HEK293 (cell line): ENCODE results near the gene RSPO4.

Source experiments
- CTCF ChIA-PET: fragments of 350-600 bp; formaldehyde crosslinking; extraction: SDS; loops from one replicate; lab custom pipeline; 2021; ENCODE audit warnings: antibody characterized with exemption; lab: Yijun Ruan, JAX
- POLR2A ChIA-PET: fragments of 300-600 bp; formaldehyde crosslinking; extraction: SDS; loops from one replicate; lab custom pipeline; 2020; ENCODE audit warnings: antibody characterized with exemption, inconsistent platforms; lab: Yijun Ruan, JAX
- H3K27ac ChIP-seq: fragments of 200-500 bp; sonication (Bioruptor generic); 2 replicates; pipeline ENCODE4 v1.5.1; 2014; ENCODE audit warnings: low read depth, low read length, control low read depth, inconsistent platforms; ENCODE audit errors: extremely low read depth
- H3K36me3 ChIP-seq, 2 experiments: fragments of 200-500 bp in 1 of 2; sonication (Bioruptor generic) in 1 of 2; 1 replicate in 1 of 2; 2 replicates in 1 of 2; pipeline ENCODE4 v1.5.1; 2014 to 2017; ENCODE audit warnings: inconsistent platforms in 2 of 2, low read length in 2 of 2; ENCODE audit not compliant: control insufficient read depth in 2 of 2, insufficient read depth in 1 of 2
- H3K4me1 ChIP-seq: fragments of 200-500 bp; sonication (Bioruptor generic); 2 replicates; pipeline ENCODE4 v1.5.1; 2014; ENCODE audit warnings: mild to moderate bottlenecking, low read length, inconsistent platforms; ENCODE audit not compliant: control insufficient read depth, insufficient read depth
- H3K4me3 ChIP-seq: 2 replicates; pipeline ENCODE4 v1.5.1; 2011; ENCODE audit warnings: low read depth, mild to moderate bottlenecking, control low read depth, low read length, moderate library complexity
- H3K9me3 ChIP-seq: fragments of 200-500 bp; sonication (Bioruptor generic); 2 replicates; pipeline ENCODE4 v1.5.1; 2014; ENCODE audit warnings: low read depth, low read length, inconsistent platforms; ENCODE audit not compliant: control insufficient read depth, insufficient read depth
- MZF1 ChIP-seq: fragments of 450-650 bp; formaldehyde crosslinking; IDR thresholded peaks from 2 replicates; pipeline ENCODE4 v1.5.1; 2017; ENCODE audit warnings: missing biosample characterization, missing genetic modification characterization, borderline replicate concordance
- SCRT2 ChIP-seq: fragments of 450-650 bp; formaldehyde crosslinking; IDR thresholded peaks from 2 replicates; pipeline ENCODE4 v1.5.1; 2016; ENCODE audit warnings: missing biosample characterization, missing genetic modification characterization
- SETDB1 ChIP-seq: IDR thresholded peaks from one replicate; pipeline ENCODE4 v1.6.1; 2017; ENCODE audit warnings: mild to moderate bottlenecking, low read length, moderate library complexity, mixed read lengths; ENCODE audit not compliant: insufficient read length
- ZNF10 ChIP-seq: fragments of 450-650 bp; formaldehyde crosslinking; IDR thresholded peaks from 2 replicates; pipeline ENCODE4 v1.5.1; 2017; ENCODE audit warnings: missing biosample characterization, missing genetic modification characterization
- ZNF132 ChIP-seq: fragments of 450-650 bp; formaldehyde crosslinking; IDR thresholded peaks from 2 replicates; pipeline ENCODE4 v1.5.1; 2017; ENCODE audit warnings: missing biosample characterization, missing genetic modification characterization, borderline replicate concordance
- ZNF157 ChIP-seq: fragments of 450-650 bp; formaldehyde crosslinking; IDR thresholded peaks from 2 replicates; pipeline ENCODE4 v1.5.1; 2016; ENCODE audit warnings: missing biosample characterization, missing genetic modification characterization
- ZNF211 ChIP-seq: fragments of 450-650 bp; formaldehyde crosslinking; IDR thresholded peaks from 2 replicates; pipeline ENCODE4 v1.5.1; 2016; ENCODE audit warnings: low read depth, missing biosample characterization, missing genetic modification characterization
- ZNF239 ChIP-seq: fragments of 450-650 bp; formaldehyde crosslinking; IDR thresholded peaks from 2 replicates; pipeline ENCODE4 v1.5.1; 2016; ENCODE audit warnings: missing biosample characterization, missing genetic modification characterization
- ZNF274 ChIP-seq, 2 experiments: fragments of 200-500 bp in 1 of 2; fragments of 450-650 bp in 1 of 2; sonication (Bioruptor generic) in 1 of 2; formaldehyde crosslinking in 1 of 2; IDR thresholded peaks; 2 replicates each; pipeline versions ENCODE4 v1.5.1 to v1.6.1; 2014 to 2016; ENCODE audit warnings: borderline replicate concordance in 1 of 2, inconsistent platforms in 1 of 2, low read length in 1 of 2, missing biosample characterization in 1 of 2, missing genetic modification characterization in 1 of 2
- ZNF433 ChIP-seq: fragments of 450-650 bp; formaldehyde crosslinking; IDR thresholded peaks from 2 replicates; pipeline ENCODE4 v1.5.1; 2016; ENCODE audit warnings: missing biosample characterization, missing genetic modification characterization, low read depth
- ZNF510 ChIP-seq: fragments of 450-650 bp; formaldehyde crosslinking; IDR thresholded peaks from 2 replicates; pipeline ENCODE4 v1.5.1; 2018; ENCODE audit warnings: mild to moderate bottlenecking, missing genetic modification characterization, missing biosample characterization; ENCODE audit not compliant: insufficient replicate concordance
- ZNF76 ChIP-seq: fragments of 450-650 bp; formaldehyde crosslinking; IDR thresholded peaks from 2 replicates; pipeline ENCODE4; 2016; ENCODE audit warnings: low read depth, missing biosample characterization, missing genetic modification characterization, borderline replicate concordance
- ZNF792 ChIP-seq: fragments of 450-650 bp; formaldehyde crosslinking; IDR thresholded peaks from 2 replicates; pipeline ENCODE4 v1.5.1; 2016; ENCODE audit warnings: missing biosample characterization, missing genetic modification characterization
- TF ChIP-seq, protein P1 (sequence below): fragments of 450-650 bp; formaldehyde crosslinking; conservative IDR thresholded peaks from 2 replicates; pipeline ENCODE4 v1.5.1; 2016; ENCODE audit warnings: low read depth, missing biosample characterization, missing genetic modification characterization
- TF ChIP-seq, protein P2 (sequence below): fragments of 450-650 bp; formaldehyde crosslinking; IDR thresholded peaks from 2 replicates; pipeline ENCODE4 v1.5.1; 2016; ENCODE audit warnings: missing biosample characterization, missing genetic modification characterization
- TF ChIP-seq, protein P3 (sequence below): fragments of 450-650 bp; formaldehyde crosslinking; IDR thresholded peaks from 2 replicates; pipeline ENCODE4 v1.5.1; 2016; ENCODE audit warnings: missing biosample characterization, missing genetic modification characterization
- TF ChIP-seq, protein P4 (sequence below): fragments of 450-650 bp; formaldehyde crosslinking; IDR thresholded peaks from 2 replicates; pipeline ENCODE4 v1.5.1; 2016; ENCODE audit warnings: missing biosample characterization, missing genetic modification characterization, borderline replicate concordance

Gene RSPO4

DNA sequence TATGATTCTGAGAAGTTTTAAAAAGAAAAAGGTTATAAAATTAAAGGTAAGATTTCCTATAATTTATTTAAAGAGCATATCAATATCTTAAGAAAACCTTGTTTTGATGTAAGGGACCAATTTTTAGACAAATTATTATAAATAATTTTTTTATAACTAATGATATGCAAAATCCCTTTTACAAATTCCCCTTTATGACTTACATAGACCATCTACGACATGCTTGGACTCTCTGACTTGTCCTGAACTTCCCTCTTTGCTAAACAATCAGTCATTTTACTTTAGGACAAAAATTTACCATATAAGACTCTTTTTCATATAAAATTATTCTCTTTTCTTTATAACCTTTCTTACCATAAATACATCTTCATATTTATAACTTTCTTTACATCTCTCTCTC, 70.7 kb downstream of the RSPO4 start:
- Histone ChIP-seq H3K27ac (no peak overlapping the region), H3K4me1 (no peaks in the 10 kb centered on the region), H3K9me3 (peaks cover 3% of the 10 kb centered on the region; the same call in 1 of the 2 replicates), H3K4me3 (no peak overlapping the region), H3K36me3 (no peaks in the 10 kb centered on the region)
- POLR2A ChIA-PET: no interaction called here
- CTCF ChIA-PET: interaction anchor here (0.6 to 1.0 kb wide), 2 partner anchors 25 kb away, joined by 3 read pairs; no protein-coding TSS in a partner anchor
- TF ChIP-seq SETDB1: peak; percentile 98
- TF ChIP-seq, protein P1, sequence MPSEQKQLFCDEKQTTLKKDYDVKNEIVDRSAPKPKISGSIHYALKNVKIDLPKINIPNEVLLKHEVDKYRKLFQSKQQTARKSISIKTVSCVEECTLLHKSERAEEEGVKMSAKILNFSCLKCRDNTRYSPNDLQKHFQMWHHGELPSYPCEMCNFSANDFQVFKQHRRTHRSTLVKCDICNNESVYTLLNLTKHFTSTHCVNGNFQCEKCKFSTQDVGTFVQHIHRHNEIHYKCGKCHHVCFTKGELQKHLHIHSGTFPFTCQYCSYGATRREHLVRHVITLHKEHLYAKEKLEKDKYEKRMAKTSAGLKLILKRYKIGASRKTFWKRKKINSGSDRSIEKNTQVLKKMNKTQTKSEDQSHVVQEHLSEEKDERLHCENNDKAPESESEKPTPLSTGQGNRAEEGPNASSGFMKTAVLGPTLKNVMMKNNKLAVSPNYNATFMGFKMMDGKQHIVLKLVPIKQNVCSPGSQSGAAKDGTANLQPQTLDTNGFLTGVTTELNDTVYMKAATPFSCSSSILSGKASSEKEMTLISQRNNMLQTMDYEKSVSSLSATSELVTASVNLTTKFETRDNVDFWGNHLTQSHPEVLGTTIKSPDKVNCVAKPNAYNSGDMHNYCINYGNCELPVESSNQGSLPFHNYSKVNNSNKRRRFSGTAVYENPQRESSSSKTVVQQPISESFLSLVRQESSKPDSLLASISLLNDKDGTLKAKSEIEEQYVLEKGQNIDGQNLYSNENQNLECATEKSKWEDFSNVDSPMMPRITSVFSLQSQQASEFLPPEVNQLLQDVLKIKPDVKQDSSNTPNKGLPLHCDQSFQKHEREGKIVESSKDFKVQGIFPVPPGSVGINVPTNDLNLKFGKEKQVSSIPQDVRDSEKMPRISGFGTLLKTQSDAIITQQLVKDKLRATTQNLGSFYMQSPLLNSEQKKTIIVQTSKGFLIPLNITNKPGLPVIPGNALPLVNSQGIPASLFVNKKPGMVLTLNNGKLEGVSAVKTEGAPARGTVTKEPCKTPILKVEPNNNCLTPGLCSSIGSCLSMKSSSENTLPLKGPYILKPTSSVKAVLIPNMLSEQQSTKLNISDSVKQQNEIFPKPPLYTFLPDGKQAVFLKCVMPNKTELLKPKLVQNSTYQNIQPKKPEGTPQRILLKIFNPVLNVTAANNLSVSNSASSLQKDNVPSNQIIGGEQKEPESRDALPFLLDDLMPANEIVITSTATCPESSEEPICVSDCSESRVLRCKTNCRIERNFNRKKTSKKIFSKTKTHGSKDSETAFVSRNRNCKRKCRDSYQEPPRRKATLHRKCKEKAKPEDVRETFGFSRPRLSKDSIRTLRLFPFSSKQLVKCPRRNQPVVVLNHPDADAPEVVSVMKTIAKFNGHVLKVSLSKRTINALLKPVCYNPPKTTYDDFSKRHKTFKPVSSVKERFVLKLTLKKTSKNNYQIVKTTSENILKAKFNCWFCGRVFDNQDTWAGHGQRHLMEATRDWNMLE (tag by site-specific recombination): 0 out of 2 replicates have a peak, but pooled peaks have one; percentile 28
- TF ChIP-seq ZNF10: no peak
- TF ChIP-seq ZNF510 (tag by site-specific recombination): peak; percentile 15
- TF ChIP-seq MZF1: peak; percentile 95
- no peak for TF ChIP-seq ZNF76 (tag by site-specific recombination)
- no peak for TF ChIP-seq ZNF792 (tag by site-specific recombination)
- TF ChIP-seq SCRT2: 0 out of 2 replicates have a peak, but pooled peaks have one; percentile 13

DNA sequence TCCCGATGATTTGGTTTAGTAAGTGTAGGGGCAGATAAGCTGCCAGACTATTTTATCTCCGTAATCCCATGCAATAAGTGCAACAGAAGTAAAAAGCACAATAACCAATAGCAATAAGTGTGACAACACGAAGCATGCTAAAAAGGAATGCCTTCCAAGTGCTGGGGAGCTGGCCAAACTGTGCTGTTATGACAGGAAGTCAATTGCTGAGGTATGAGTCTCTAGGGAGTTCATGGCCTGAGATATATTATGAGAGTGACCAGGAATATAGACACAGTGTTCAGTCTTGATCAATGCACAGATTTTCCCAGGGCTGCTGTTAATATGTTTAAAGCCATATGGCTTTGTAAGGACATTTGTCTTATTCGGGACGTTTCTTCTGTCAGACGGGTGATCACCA, 75.4 kb downstream of the RSPO4 start:
- TF ChIP-seq, protein P2, sequence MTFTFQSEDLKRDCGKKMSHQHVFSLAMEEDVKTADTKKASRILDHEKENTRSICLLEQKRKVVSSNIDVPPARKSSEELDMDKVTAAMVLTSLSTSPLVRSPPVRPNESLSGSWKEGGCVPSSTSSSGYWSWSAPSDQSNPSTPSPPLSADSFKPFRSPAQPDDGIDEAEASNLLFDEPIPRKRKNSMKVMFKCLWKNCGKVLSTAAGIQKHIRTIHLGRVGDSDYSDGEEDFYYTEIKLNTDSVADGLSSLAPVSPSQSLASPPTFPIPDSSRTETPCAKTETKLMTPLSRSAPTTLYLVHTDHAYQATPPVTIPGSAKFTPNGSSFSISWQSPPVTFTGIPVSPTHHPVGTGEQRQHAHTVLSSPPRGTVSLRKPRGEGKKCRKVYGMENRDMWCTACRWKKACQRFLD (tag by site-specific recombination): no peak
- TF ChIP-seq, protein P3, sequence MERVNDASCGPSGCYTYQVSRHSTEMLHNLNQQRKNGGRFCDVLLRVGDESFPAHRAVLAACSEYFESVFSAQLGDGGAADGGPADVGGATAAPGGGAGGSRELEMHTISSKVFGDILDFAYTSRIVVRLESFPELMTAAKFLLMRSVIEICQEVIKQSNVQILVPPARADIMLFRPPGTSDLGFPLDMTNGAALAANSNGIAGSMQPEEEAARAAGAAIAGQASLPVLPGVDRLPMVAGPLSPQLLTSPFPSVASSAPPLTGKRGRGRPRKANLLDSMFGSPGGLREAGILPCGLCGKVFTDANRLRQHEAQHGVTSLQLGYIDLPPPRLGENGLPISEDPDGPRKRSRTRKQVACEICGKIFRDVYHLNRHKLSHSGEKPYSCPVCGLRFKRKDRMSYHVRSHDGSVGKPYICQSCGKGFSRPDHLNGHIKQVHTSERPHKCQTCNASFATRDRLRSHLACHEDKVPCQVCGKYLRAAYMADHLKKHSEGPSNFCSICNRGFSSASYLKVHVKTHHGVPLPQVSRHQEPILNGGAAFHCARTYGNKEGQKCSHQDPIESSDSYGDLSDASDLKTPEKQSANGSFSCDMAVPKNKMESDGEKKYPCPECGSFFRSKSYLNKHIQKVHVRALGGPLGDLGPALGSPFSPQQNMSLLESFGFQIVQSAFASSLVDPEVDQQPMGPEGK (tag by site-specific recombination): no peak
- no peak for TF ChIP-seq ZNF239
- no peak for TF ChIP-seq ZNF132
- no peak for TF ChIP-seq ZNF211 (tag by site-specific recombination)
- no peak for TF ChIP-seq ZNF274 (IDR thresholded peaks at IDR 0.05; ENCODE audit: low read length)
- TF ChIP-seq ZNF274 (tag by site-specific recombination; IDR thresholded peaks at IDR 0.05; ENCODE audit: borderline replicate concordance): no peak
- TF ChIP-seq ZNF433 (tag by site-specific recombination): no peak
- no peak for TF ChIP-seq ZNF157 (tag by site-specific recombination)
- TF ChIP-seq, protein P4, sequence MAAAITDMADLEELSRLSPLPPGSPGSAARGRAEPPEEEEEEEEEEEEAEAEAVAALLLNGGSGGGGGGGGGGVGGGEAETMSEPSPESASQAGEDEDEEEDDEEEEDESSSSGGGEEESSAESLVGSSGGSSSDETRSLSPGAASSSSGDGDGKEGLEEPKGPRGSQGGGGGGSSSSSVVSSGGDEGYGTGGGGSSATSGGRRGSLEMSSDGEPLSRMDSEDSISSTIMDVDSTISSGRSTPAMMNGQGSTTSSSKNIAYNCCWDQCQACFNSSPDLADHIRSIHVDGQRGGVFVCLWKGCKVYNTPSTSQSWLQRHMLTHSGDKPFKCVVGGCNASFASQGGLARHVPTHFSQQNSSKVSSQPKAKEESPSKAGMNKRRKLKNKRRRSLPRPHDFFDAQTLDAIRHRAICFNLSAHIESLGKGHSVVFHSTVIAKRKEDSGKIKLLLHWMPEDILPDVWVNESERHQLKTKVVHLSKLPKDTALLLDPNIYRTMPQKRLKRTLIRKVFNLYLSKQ (tag by site-specific recombination): no peak
- Histone ChIP-seq H3K4me3 (no peak overlapping the region), H3K27ac (no peak overlapping the region), H3K4me1 (no peaks in the 10 kb centered on the region), H3K9me3 (no peaks in the 10 kb centered on the region), H3K36me3 (no peaks in the 10 kb centered on the region)
- ChIA-PET POLR2A (no interaction called here), CTCF (interaction anchor here (1.5 kb wide), 1 partner anchor 29 kb away, joined by 6 read pairs; no protein-coding TSS in a partner anchor)
